Neural cell (in vitro differentiated cells): Measurements from ENCODE around the gene CACNB2. TPM values are rescaled to one million over a fixed set of nuclear protein-coding genes. Genes with fewer than 3 reads are reported as not detected.

Experiments used
- H2AFZ ChIP-seq: fragments of 200-600, 300-800 bp; sonication (generic), shearing (Covaris generic); 2 replicates; pipeline ENCODE4 v1.6.0; 2014; ENCODE audit warnings: low read depth, mild to moderate bottlenecking, antibody characterized with exemption, low read length, moderate library complexity
- H3F3A ChIP-seq: fragments of 200-600 bp; shearing (Covaris generic); 2 replicates; pipeline ENCODE4 v1.6.1; 2016; ENCODE audit warnings: mild to moderate bottlenecking, moderate library complexity, mixed read lengths, antibody characterized with exemption, low read length; ENCODE audit not compliant: insufficient read depth, poor library complexity, severe bottlenecking
- H3K27ac ChIP-seq: fragments of 200-600, 300-800 bp; sonication (generic), shearing (Covaris generic); 2 replicates; pipeline ENCODE4 v1.5.1; 2014; ENCODE audit warnings: mild to moderate bottlenecking, low read length, moderate library complexity
- H3K27me3 ChIP-seq: fragments of 300-800, 200-600 bp; sonication (generic), shearing (Covaris generic); 2 replicates; pipeline ENCODE4 v1.6.0; 2014; ENCODE audit warnings: mild to moderate bottlenecking, low read depth, low read length, moderate library complexity; ENCODE audit not compliant: insufficient read depth
- H3K36me3 ChIP-seq: fragments of 300-800, 200-600 bp; sonication (generic), shearing (Covaris generic); 2 replicates; pipeline ENCODE4 v1.5.1; 2014; ENCODE audit warnings: mild to moderate bottlenecking, antibody characterized with exemption, low read length, moderate library complexity; ENCODE audit not compliant: insufficient read depth
- H3K4me2 ChIP-seq: fragments of 300-800, 200-600 bp; sonication (generic), shearing (Covaris generic); 2 replicates; pipeline ENCODE4 v1.6.0; 2014; ENCODE audit warnings: mild to moderate bottlenecking, low read length
- H3K4me3 ChIP-seq: fragments of 300-800, 200-600 bp; sonication (generic), shearing (Covaris generic); 2 replicates; pipeline ENCODE4 v1.5.1; 2014; ENCODE audit warnings: mild to moderate bottlenecking, low read length, moderate library complexity
- H3K79me2 ChIP-seq: fragments of 200-600 bp; shearing (Covaris generic); replicated peaks from 2 replicates; pipeline ENCODE4 v1.6.0; 2014; ENCODE audit warnings: mild to moderate bottlenecking, low read length, moderate library complexity; ENCODE audit not compliant: insufficient read depth
- H3K9ac ChIP-seq: fragments of 300-800, 200-600 bp; sonication (generic), shearing (Covaris generic); 2 replicates; pipeline ENCODE4 v1.6.1; 2016; ENCODE audit warnings: mild to moderate bottlenecking, low read length, mixed read lengths
- H3K9me2 ChIP-seq: fragments of 200-600 bp; shearing (Covaris generic); 2 replicates; pipeline ENCODE4 v1.6.1; 2016; ENCODE audit warnings: mild to moderate bottlenecking, low read length, mixed read lengths; ENCODE audit not compliant: insufficient read depth
- H3K9me3 ChIP-seq: fragments of 200-600, 300-800 bp; sonication (generic), shearing (Covaris generic); 2 replicates; pipeline ENCODE4 v1.6.1; 2016; ENCODE audit warnings: mild to moderate bottlenecking, mixed run types, low read length, moderate library complexity, mixed read lengths
- H4K20me1 ChIP-seq: fragments of 200-600 bp; shearing (Covaris generic); 2 replicates; pipeline ENCODE4 v1.6.1; 2016; ENCODE audit warnings: mild to moderate bottlenecking, mixed run types; ENCODE audit not compliant: insufficient read depth
- EP300 ChIP-seq: fragments of 450-650 bp; conservative IDR thresholded peaks from 2 replicates; pipeline ENCODE4 v1.6.1; 2014; ENCODE audit warnings: antibody characterized with exemption, mild to moderate bottlenecking, moderate library complexity; ENCODE audit not compliant: poor library complexity, severe bottlenecking
- EZH2 ChIP-seq: fragments of 200-600, 300-800 bp; shearing (Covaris generic), sonication (generic); IDR thresholded peaks from 2 replicates; pipeline ENCODE4 v1.6.1; 2014; ENCODE audit warnings: antibody characterized with exemption, low read length, borderline replicate concordance, mild to moderate bottlenecking; ENCODE audit not compliant: insufficient read depth, poor library complexity, severe bottlenecking
- MXI1 ChIP-seq: fragments of 450-650 bp; conservative IDR thresholded peaks from 2 replicates; pipeline ENCODE4 v1.6.1; 2014; ENCODE audit warnings: antibody characterized with exemption, mild to moderate bottlenecking; ENCODE audit not compliant: poor library complexity, severe bottlenecking
- POLR2AphosphoS5 ChIP-seq: IDR thresholded peaks from 2 replicates; pipeline ENCODE4 v1.6.1; 2012
- RAD21 ChIP-seq: fragments of 450-650 bp; conservative IDR thresholded peaks from 2 replicates; pipeline ENCODE4 v1.6.1; 2014; ENCODE audit warnings: antibody characterized with exemption, mild to moderate bottlenecking, moderate library complexity
- REST ChIP-seq: IDR thresholded peaks from 2 replicates; pipeline ENCODE4 v1.6.1; 2012; ENCODE audit warnings: borderline replicate concordance
- SMC3 ChIP-seq: fragments of 450-650 bp; conservative IDR thresholded peaks from 2 replicates; pipeline ENCODE4 v1.6.1; 2014; ENCODE audit warnings: antibody characterized with exemption, mild to moderate bottlenecking, moderate library complexity; ENCODE audit not compliant: poor library complexity
- TAF1 ChIP-seq: IDR thresholded peaks from 2 replicates; pipeline ENCODE4 v1.6.1; 2012; ENCODE audit warnings: low read depth
- polyA plus RNA-seq: library from polyadenylated mRNA; depleted of rRNA; stranded (reverse); fragments of >200 nt; gene quantifications from 2 replicates; pipeline ENCODE4 v1.2.3, GENCODE V29; 2014
- TF ChIP-seq, protein P1 (sequence below): fragments of 450-650 bp; IDR thresholded peaks from 2 replicates; pipeline ENCODE4 v1.5.1; 2014; ENCODE audit warnings: antibody characterized with exemption, mild to moderate bottlenecking, moderate library complexity; ENCODE audit not compliant: poor library complexity, severe bottlenecking

CACNB2 gene
- polyA plus RNA-seq, 1 donor from 2014 or later: 14.3 TPM

GRCh38 chr10:18325410-18325809 is 185.2 kb downstream of the CACNB2 start:
- H3K4me3 ChIP-seq: no peak overlapping the region
- H3K27me3 ChIP-seq: no peaks in the 10 kb centered on the region
- H3K79me2 ChIP-seq: no peaks in the 10 kb centered on the region
- H3K4me2 ChIP-seq: no peak overlapping the region
- no peak overlapping the region for H3K27ac ChIP-seq
- H3K9me3 ChIP-seq: no peaks in the 10 kb centered on the region
- H4K20me1 ChIP-seq: no peaks in the 10 kb centered on the region
- H3K9ac ChIP-seq: no peak overlapping the region
- H3F3A ChIP-seq: no peaks in the 10 kb centered on the region
- H3K36me3 ChIP-seq: no peaks in the 10 kb centered on the region
- TF ChIP-seq SMC3: no peak
- no peak for TF ChIP-seq EZH2
- no peak for TF ChIP-seq POLR2AphosphoS5
- no peak for TF ChIP-seq REST
- no peak overlapping the region for H2AFZ ChIP-seq
- no peaks in the 10 kb centered on the region for H3K9me2 ChIP-seq

DNA sequence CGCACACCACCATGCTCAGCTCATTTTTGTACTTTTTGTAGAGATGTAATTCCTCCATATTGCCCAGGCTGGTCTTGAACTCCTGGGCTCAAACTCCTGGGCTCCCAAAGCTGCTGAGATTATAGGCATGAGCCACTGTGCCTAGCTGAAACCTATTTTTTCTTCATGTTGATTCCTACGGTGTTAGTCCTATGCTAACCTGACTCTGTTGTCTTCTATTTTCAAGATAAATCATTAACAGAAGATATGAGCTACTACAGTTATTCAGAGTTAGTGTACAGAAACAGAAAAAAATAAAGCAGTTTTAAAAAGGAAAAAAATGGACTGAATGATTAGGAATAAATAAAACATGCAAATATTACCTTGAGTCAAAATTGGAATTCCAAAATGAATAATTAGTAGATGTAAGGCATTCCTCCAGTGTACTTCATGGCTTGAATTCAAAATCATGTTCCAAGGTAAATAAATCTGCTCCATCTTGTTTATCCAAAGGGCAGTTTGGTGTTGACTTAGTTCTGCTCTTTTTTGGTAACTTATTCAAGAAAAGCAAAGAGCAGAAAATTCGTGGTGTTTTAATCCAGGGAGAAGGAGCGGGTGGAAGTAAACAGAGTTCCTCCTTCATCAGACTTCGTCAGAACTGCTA is 185.8 kb downstream of the CACNB2 start:
- no peak overlapping the region for H3K4me2 ChIP-seq
- no peak overlapping the region for H3K4me3 ChIP-seq
- no peaks in the 10 kb centered on the region for H3K9me2 ChIP-seq
- no peaks in the 10 kb centered on the region for H3K9me3 ChIP-seq
- no peak overlapping the region for H2AFZ ChIP-seq
- no peak overlapping the region for H3K27ac ChIP-seq
- no peaks in the 10 kb centered on the region for H3K36me3 ChIP-seq
- H3K9ac ChIP-seq: no peak overlapping the region
- TF ChIP-seq POLR2AphosphoS5 (no peak), MXI1 (no peak), TAF1 (no peak), REST (no peak), EZH2 (no peak), SMC3 (no peak), RAD21 (no peak), EP300 (no peak)
- TF ChIP-seq, protein P1, sequence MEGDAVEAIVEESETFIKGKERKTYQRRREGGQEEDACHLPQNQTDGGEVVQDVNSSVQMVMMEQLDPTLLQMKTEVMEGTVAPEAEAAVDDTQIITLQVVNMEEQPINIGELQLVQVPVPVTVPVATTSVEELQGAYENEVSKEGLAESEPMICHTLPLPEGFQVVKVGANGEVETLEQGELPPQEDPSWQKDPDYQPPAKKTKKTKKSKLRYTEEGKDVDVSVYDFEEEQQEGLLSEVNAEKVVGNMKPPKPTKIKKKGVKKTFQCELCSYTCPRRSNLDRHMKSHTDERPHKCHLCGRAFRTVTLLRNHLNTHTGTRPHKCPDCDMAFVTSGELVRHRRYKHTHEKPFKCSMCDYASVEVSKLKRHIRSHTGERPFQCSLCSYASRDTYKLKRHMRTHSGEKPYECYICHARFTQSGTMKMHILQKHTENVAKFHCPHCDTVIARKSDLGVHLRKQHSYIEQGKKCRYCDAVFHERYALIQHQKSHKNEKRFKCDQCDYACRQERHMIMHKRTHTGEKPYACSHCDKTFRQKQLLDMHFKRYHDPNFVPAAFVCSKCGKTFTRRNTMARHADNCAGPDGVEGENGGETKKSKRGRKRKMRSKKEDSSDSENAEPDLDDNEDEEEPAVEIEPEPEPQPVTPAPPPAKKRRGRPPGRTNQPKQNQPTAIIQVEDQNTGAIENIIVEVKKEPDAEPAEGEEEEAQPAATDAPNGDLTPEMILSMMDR: no peak
- H3K27me3 ChIP-seq: no peaks in the 10 kb centered on the region
- no peaks in the 10 kb centered on the region for H3K79me2 ChIP-seq
- H4K20me1 ChIP-seq: no peaks in the 10 kb centered on the region
- H3F3A ChIP-seq: no peaks in the 10 kb centered on the region
